ENCODE data around the gene PLCH1.
"Not testable (repeated sequence)": the region's sequence is repeated elsewhere in the genome, so short reads cannot be mapped to it uniquely, and the experiment has no call there.

Gene PLCH1

DNA sequence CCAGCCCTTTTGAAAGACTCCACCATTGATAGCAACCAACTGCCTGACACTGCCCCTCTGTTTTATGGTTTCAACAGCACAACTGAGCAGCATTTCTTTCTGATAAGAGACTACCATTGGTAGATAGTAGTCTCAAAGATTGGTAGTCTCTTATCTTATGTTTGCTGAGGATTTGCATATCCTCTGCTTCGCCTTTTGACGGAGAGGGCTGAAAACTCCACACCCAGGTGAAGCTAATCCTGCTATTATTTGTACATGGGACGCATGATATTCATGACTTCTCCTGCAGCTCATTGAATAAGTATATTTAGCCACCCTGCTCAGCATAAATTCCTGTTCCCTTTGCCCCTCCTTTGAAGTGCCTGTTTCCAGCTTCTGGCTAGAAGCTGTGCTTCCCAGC is 332.0 kb downstream of the PLCH1 start:
- DNase-seq: no peak

DNA sequence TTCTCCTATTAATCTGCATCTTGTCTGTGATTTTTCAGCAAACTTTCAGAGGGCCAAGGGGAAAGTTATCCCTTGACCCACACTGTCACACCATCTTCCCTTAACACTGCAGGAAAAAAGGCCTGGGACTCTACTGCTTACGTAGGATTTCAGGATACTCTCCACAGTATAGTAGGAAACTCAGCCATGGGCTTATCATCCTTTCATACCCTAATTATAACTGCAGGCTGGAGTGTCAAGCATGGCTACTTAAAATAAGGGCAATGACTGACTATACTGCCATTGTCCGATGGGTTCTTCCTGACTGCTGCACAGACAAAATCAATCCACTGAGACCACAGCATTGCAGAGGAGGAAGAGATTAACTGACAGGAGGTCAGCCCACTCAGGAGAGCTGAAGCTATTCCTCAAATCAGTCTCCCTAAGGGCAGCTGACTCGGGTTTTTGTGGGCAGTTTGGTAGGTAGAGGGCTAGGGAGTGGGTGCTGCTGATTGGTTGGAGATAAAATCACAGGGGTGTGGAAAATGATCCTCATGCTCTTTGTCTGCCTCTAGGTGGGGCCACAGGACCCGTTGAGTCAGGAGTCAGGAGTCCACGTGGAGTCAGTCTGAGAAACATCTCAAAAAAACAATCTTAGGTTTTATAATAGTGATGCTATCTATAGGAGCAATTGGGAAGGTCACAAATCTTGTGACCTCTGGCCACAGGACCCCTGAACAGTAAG is 333.2 kb downstream of the PLCH1 start:
- DNase-seq: no peak

DNA sequence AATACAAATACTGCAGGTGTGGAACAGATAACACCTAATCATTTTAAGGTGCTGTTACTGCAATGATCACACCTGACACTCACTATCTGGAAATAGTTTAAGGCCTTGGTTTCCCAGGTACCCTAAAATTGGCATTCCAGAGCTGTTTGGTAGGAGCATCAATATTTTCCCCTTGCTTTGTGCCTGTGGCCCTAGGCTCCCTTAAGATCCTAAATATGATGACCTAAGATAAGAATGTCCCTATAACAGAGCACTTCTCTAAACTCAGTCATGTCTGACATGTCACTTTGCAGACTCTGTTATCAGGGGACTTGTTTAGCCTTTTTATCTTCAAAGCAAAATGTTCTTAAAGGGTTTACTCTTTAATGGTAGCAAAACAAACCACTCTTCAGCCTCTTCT is 335.5 kb downstream of the PLCH1 start:
- DNase-seq: no peak

DNA sequence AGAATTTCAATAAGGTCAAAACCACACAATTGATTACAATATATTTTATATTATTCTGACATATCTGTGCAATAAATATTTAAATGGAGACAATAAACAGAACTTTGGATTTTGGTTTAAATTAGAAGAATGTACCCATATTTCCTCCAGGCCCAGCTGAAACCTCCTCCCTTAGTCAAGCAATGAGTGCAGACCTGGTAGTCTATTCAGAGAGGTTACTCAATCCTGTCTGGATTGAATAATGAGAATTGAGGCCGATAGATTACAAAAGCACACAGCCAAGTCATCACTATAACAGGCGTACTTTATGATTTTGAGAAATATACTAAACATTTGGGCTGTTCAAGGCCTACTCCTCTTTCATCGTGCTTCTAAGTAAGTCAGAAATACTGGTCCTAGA is 336.9 kb downstream of the PLCH1 start:
- DNase-seq: no peak

DNA sequence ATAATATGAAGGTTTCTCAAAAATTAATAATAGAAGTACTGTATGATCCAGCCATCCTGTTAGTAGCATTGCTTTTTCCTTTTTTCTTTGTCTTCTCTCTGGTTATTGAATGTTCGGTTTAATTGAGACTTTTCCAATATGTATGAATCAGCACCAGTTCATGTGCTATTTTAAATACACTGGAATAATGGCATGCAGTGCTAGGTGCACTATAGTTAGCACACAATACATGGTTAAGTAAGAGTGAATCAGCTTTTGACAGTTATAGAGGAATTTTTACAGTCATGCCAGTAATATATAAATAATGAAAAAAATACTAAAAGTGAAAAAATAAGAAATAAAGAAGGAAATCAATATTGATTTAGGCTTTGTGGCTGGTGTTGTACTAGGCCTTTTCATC is 337.5 kb downstream of the PLCH1 start:
- no peak for DNase-seq

DNA sequence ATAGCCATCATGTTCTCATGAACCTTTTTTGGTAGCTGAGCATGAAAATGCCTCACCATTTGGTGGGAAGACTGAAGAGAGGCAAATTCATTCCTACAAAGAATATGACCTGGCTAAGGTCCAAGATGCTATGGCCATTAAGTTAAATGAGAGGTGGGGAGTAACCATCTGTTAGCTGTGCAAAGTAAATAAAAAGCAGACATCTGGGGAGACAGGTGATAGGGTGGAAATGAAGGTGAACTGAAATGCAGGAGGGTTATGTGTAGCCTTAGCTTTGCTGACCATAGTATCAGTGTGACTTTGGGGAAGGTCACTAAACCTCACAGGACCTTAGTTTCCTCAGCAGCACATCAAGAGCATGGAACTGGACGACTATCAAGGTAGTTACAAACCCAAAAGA is 340.4 kb downstream of the PLCH1 start:
- no peak for DNase-seq

DNA sequence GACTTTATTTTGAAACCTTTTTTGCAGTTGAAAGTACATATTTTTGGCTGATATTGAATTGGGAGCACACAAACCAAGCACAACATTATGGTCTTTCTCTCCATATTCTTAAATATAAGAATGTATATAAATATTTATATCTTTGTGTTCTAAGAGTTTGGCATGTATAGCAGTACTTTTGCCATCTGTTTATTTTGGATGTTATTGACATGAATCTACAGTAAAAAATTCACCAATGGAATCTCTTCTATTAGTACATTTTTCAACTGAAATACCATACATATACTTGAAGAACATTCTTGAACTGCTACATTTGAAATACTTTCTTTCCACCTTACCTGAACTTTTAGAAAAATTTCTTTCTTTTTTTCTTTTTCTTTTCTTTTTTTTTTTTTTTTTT is 342.2 kb downstream of the PLCH1 start:
- DNase-seq: peak; percentile 52

DNA sequence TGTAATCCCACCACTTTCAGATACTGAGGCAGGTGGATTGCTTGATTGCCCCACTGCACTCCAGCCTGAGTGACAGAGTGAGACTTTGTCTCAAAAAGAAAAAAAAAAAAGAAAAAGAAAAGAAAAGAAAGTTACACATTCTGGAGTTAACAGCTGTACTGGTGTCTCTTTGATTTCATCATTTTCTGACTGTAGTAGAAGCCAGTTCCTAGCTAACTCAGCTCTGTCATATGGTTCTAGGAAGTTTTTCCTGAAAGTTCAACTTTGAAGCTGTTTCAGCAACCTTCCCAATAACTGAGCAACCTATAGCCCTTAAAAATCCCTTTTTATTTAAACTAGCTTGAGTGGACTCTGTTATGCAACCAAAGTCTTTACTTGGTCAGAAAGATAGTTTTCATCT is 346.8 kb downstream of the PLCH1 start:
- DNase-seq: no peak

DNA sequence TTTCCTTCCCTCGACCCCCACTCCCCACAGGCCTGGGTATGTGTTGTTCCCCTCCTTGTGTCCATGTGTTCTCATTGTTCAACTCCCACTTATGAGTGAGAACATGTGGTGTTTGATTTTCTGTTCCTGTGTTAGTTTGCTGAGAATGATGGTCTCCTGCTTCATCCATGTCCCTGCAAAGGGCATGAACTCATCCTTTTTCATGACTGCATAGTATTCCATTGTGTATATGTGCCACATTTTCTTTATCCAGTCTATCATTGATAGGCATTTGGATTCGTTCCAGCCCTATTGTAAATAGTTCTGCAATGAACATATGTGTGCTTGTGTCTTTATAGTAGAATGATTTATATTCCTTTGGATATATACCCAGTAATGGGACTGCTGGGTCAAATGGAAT is 350.0 kb downstream of the PLCH1 start:
- DNase-seq: not testable (repeated sequence)

DNA sequence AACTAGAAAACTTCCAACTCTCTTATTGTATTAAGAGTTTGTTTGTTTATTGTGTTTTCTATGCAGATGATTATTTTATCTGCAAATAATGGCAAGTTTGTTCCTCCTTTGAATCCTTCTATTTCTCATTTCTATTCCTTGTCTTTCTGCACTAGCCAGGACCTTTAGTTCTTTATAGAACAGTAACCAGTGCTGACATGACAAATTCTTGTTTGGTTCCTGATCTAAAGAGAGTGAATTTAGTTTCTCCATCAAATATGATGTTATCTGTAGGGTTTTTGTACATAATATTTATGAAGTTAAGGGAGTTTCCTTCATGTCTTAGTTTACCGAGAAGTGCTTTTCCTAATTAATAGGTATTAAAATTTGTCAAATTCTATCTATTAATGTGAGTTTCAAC is 350.6 kb downstream of the PLCH1 start:
- DNase-seq: no peak

DNA sequence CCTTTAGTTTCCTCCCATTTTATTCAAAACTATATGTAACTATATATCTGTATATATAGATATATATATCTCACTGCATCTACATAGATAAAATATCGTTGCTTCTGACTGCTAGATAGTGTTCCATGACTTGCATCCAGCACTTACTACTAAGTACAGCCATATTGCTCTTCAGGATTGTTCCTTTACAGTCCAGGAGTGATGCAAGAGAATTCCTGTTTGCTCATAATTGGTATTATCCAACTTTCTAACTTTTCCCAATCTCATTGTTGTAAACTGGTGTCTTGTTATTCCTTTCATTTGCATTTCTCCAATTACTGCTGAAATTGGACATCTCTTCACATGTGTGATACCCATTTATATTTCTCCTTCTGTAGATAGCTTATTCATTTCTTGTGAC is 351.6 kb downstream of the PLCH1 start:
- DNase-seq: no peak

DNA sequence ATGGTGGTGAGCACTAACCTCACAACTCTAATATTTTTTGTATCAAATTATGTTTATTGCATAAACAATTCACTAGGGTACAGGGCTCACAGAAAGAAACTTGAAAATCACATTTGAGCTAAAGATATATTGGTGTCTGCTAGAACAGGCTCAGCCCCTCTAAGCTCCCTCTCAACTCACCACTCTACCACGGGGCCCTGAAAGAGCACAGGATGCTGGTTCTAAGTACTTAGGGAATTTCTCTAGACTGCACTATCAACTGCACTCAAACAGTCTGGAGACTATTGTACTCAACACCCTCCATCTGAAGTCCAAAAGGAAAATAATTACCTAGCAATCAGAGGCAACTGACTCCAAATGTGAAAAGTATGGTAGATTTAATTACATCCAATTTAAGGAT is 352.7 kb downstream of the PLCH1 start:
- DNase-seq: no peak

DNA sequence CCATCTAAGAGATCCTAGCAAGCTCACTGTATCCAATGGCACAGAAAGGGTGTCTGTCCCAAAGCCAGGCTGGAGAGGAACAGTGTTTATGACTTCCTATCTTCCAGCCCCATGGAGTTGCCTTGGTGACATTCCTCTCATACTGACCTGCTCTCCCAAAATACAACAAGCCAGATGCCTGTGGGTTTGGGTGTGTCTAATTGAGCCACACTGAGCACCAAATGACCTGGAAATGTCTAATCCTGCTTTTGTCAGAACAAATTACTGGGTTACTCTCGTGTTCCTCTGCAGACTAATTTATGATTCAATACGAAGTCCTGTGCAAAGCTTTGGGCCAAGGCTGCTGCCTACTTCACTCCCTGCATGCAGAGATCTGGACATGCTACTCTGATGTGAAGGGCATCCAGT is 353.3 kb downstream of the PLCH1 start:
- peak; percentile 90 for DNase-seq

DNA sequence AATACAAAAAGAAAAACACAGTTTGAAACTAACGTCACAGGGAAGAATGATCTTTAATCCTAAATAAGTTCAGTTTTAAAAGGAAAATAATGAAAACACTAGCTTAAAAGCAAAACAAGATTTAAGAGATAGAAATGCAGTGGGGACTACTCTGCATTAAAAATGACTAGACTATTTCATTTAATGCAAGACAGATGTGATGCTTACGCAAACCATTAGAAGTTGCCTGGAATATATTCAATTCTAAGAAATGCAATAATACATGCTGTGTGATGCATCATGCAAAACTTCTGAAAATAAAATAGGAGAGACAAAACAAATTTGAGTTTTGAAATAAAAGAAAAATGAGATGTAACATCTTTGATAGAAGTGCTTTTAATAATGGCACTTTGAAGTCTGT is 353.8 kb downstream of the PLCH1 start:
- peak; percentile 77 for DNase-seq

DNA sequence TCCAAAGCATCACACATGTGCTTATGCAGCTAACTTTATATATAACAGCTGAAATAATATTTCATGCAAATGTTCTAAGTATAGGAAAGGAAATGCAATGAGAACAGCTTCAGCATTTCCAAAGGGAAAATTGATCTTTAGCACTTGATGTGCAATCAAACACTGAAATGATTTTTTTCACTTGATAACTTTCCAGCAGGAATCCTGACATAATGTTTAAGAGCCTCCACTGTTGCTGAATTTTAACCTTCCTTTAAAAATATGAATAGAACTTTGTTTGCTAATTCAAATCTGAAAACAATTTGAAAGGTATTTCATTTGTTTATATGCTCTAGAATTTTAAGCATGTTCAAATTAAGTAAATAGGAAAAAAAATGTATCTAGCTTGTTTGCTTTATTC is 354.5 kb downstream of the PLCH1 start:
- no peak for DNase-seq

DNA sequence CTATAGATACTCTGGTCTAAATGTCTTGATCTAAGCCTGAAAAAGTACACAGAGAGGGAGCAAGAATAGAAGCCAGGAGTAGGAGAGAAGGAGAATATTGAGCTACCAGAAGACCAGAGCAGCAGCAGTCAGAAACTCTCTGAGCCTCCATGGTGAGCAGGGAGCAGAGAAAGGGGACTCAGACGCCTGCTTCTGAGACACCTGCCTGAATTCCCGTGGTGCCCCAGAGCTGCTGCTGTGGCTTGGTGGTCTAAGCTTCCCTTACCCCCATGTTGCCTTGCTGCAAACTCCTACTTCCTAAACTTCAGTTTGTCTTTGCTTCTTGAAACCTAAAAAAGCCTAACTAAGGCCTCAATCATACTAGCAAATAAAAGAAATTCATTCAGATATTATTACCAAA is 356.5 kb downstream of the PLCH1 start:
- DNase-seq: no peak

DNA sequence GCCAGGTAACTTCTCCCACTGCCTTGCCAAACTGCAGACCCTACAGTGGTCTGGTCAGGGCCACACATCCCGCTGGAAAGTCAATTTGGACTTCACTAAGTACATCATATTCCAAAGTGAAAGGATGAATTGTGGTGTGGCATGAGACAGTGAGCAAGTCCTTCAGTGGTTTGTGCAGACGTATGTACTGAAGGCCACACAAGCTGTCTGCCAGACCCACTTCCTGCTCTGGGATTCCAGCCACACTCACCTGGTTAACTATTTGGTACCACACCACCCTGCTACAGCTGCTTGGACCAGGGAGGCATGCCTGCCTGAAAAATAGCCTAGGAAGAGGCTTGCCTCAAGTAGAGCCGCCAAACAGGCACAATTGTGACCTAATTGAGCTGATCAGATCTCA is 357.3 kb downstream of the PLCH1 start:
- no peak for DNase-seq

DNA sequence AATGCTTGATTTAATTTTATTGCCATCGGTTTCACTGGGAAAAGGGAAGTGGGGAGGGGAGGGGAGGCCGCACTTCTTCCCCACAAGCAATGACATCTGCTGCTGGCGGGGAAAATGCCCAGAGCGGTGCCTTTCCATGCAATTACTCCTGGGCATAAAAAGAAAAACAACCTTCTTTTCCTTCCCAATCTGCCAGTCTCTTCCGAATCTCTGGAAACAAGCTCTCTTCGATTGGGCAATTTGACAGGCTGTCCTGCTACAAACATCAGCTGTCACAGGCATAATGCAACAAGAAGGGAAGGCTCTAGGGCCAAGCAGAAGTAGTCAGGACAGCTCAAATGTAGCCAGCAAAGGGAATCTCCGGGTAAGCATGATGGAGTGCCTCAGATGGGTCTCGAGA is 358.0 kb downstream of the PLCH1 start:
- no peak for DNase-seq

DNA sequence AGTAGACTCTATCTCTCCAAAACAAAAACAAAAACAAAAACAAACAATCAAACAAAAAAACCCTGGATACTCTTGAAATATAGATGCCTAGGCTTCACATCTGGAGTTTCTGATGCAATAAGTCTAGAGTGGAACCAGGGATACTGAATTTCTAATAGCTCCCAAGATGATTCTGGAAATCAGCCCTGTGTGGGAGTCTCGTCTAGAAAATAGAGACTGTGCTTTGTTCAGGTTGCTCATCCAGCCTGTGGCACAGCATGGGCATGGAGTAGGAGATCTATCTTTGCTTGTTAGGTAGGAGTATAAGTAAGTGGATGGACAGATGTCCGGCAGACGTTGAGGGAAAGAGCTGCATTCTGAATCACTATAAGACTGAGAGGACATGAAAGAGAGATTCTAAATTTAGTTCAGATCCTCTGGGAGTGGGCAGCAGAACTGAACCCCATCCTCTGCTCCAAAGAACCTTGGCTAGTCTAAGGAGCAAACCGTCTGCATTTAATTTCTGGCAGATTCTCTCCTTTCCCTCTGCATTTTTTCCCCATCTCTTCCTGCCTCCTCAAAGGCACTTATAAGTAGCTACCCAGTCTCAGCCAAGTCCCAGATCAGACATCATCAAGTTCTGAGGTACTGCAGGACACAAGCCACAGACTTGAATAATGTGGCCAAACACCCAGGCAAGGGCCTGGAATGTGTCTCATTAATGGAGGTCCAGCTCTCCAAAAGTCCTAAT is 358.8 kb downstream of the PLCH1 start:
- no peak for DNase-seq

DNA sequence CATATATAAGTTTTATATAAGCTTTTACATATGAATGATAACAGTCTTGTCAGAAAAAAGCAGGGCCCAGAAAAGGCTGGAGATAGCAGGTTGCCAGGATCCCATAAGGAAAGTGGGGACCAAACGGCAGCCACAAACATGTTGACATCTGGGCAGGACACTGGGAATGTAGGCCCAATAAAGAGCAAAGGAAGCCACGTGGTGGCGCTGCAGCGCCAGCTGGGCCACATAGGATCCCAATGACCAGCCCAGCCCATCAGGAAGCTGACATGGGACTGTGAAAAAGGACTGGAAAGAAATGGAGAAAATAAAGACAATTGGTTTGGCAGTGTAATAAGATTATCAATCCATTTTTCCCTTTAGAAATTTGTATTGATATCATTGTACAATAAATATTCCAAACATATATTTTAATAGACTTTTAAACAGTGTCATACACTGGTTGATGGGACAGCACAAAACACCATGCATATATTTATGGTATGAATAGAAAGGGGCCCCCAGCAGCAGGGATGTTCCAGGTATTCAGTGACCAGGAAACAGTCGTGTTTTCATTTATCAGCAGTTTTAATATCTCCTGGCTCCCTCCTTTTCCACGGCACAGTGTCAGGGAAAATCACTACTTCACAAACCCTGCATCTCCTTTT is 362.4 kb downstream of the PLCH1 start:
- DNase-seq: peak; percentile 67

DNA sequence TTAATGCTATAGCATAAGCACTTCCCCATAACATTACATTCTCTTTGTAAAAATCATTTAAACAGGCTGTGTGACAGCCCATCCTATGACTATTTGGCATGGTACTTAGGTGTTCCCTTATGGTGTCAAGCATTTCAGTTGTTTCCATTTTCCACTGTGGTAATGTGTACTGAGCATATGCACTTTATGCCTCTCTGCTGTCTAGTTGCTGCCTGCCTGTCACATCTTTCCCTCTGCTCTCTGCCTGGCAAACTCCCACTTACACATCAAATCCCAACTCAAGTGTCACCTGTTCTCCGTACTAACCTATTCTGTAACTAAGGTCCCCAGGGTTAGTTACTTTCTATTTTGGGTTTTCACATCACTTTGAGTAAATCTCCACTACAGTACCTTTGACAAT is 367.0 kb downstream of the PLCH1 start:
- no peak for DNase-seq

DNA sequence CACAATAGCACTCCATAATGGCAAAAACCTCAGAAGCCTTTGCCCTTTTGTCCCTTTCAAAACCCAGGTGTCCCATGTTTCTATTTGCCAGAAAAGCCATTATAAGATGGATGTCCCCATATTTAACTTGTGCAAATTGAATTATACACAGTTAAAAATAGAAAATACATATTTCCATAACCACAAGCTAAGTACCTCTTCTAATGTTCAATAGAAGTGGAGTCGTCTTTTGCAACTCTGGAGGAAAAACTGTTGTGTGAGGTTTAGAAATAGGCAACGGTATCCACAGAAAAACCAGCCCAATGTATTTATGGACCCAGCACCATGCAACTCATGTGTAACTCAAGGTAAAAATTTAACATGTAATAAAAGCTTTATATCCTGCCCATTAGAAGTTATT is 367.8 kb downstream of the PLCH1 start:
- no peak for DNase-seq

DNA sequence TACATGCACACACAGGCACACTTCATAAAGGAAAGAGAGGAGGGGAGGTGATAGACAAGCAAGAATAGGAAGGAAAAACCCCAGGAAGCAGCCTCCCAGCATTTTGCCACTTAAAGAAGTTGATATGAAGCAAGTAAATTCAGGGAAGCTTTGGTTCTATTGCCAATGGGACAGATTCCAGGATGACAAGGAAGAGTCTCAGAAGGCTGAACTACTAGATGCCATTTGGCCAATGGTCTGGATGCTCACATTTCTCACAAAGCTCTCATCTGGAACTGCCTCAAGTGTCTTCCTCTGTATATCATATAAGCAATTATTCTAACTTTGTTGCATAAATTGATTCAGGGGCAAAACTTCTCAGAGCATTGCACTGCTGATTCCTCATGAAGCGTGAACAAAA is 372.6 kb downstream of the PLCH1 start:
- DNase-seq: no peak

All from fibroblast of skin of back (primary cell).